Naive thymus-derived CD4-positive, alpha-beta T cell (primary cell): ENCODE results near the gene NFKBIZ. TPM values are rescaled to one million over a fixed set of nuclear protein-coding genes. Genes with fewer than 3 reads are reported as not detected.
A peak's percentile ranks its signal among the peaks of the same experiment; 100 is the strongest.

Experiments used
- ATAC-seq: fragments of 150-1000 bp; cut with Tn5 transposase; 2 replicates; pipeline ENCODE4 v1.10.0; 2021; ENCODE audit warnings: mild to moderate bottlenecking, moderate library complexity
- CTCF ChIA-PET: fragments of 350-600 bp; sonication (Branson Sonifier 250); formaldehyde crosslinking; loops from one replicate; lab custom pipeline; 2021; ENCODE audit warnings: antibody characterized with exemption; lab: Charles Lee
- POLR2A ChIA-PET: fragments of 350-600 bp; sonication (Branson Sonifier 250); formaldehyde crosslinking; loops from one replicate; lab custom pipeline; 2021; ENCODE audit warnings: antibody characterized with exemption, inconsistent platforms; lab: Charles Lee
- DNase-seq, 9 donors: peaks; one replicate each; pipeline versions ENCODE4 v3.0.0 to v3.0.0-alpha.2; 2020 to 2022; ENCODE audit warnings: mixed read lengths in 1 of 9
- H3K27ac ChIP-seq: one replicate; pipeline ENCODE4 v1.7.0; 2013; ENCODE audit warnings: mild to moderate bottlenecking, low read depth, low read length, moderate library complexity
- H3K27me3 ChIP-seq, 2 donors: one replicate each; pipeline ENCODE4 v1.7.0; 2013; ENCODE audit warnings: low read length in 2 of 2, mild to moderate bottlenecking in 2 of 2, moderate library complexity in 2 of 2; ENCODE audit not compliant: control insufficient read depth in 2 of 2, insufficient read depth in 2 of 2
- H3K36me3 ChIP-seq, 3 experiments: 1 replicate in 2 of 3; 2 replicates in 1 of 3; pipeline ENCODE4 v1.7.0; 2013; ENCODE audit warnings: low read length in 3 of 3, mild to moderate bottlenecking in 3 of 3, moderate library complexity in 1 of 3; ENCODE audit not compliant: insufficient read depth in 3 of 3, control insufficient read depth in 2 of 3
- H3K4me1 ChIP-seq, 2 donors: one replicate each; pipeline ENCODE4 v1.7.0; 2013; ENCODE audit warnings: low read length in 2 of 2, mild to moderate bottlenecking in 2 of 2, moderate library complexity in 1 of 2; ENCODE audit not compliant: control insufficient read depth in 2 of 2, insufficient read depth in 2 of 2
- H3K4me3 ChIP-seq: 2 replicates; pipeline ENCODE4 v1.7.0; 2013; ENCODE audit warnings: mild to moderate bottlenecking, low read length
- H3K9me3 ChIP-seq, 3 experiments: 1 replicate in 2 of 3; 2 replicates in 1 of 3; pipeline ENCODE4 v1.7.0; 2013; ENCODE audit warnings: low read length in 3 of 3; ENCODE audit not compliant: control insufficient read depth in 2 of 3
- H3K27ac Mint-ChIP-seq, 9 donors: one replicate each; pipeline ENCODE4 v1.8.0; 2020 to 2022; ENCODE audit warnings: mixed read lengths in 9 of 9, mild to moderate bottlenecking in 8 of 9, moderate library complexity in 5 of 9, inconsistent platforms in 2 of 9
- H3K27me3 Mint-ChIP-seq, 5 donors: one replicate each; pipeline ENCODE4 v1.8.0; 2021 to 2022; ENCODE audit warnings: mixed read lengths in 5 of 5, mild to moderate bottlenecking in 1 of 5
- H3K36me3 Mint-ChIP-seq, 5 donors: one replicate each; pipeline ENCODE4 v1.8.0; 2020 to 2022; ENCODE audit warnings: mixed read lengths in 5 of 5, mild to moderate bottlenecking in 3 of 5, inconsistent platforms in 1 of 5
- H3K4me1 Mint-ChIP-seq, 7 donors: one replicate each; pipeline ENCODE4 v1.8.0; 2020 to 2022; ENCODE audit warnings: mixed read lengths in 7 of 7, mild to moderate bottlenecking in 3 of 7, inconsistent platforms in 1 of 7
- H3K4me3 Mint-ChIP-seq, 10 donors: one replicate each; pipeline ENCODE4 v1.8.0; 2020 to 2022; ENCODE audit warnings: mild to moderate bottlenecking in 10 of 10, mixed read lengths in 10 of 10, moderate library complexity in 6 of 10, inconsistent platforms in 2 of 10
- H3K9me3 Mint-ChIP-seq, 11 donors: one replicate each; pipeline ENCODE4 v1.8.0; 2020 to 2022; ENCODE audit warnings: mixed read lengths in 11 of 11, mild to moderate bottlenecking in 4 of 11, inconsistent platforms in 1 of 11, moderate library complexity in 1 of 11
- intact Hi-C, 2 donors: fragments of 100-400 bp; cut with micrococcal nuclease; formaldehyde crosslinking; loops; one replicate each; pipeline ENCODE4 v1.15.1; 2023
- polyA plus RNA-seq, 2 donors: library from polyadenylated mRNA; unstranded; fragments of 300-500 nt; fragmentation: Illumina TruSeq; gene quantifications; one replicate each; pipeline ENCODE4 v1.2.3, GENCODE V29; 2021
- total RNA-seq, 6 experiments: library from RNA in 5 of 6; stranded (reverse) in 5 of 6; gene quantifications; 1 replicate in 5 of 6; 2 replicates in 1 of 6; pipeline ENCODE4 v1.2.3 and lab custom pipeline; 2021 to 2026

Gene NFKBIZ
- total and polyA plus RNA-seq, 7 experiments from 2014 or later, result 21.0 to 913 (median 117) TPM

DNA sequence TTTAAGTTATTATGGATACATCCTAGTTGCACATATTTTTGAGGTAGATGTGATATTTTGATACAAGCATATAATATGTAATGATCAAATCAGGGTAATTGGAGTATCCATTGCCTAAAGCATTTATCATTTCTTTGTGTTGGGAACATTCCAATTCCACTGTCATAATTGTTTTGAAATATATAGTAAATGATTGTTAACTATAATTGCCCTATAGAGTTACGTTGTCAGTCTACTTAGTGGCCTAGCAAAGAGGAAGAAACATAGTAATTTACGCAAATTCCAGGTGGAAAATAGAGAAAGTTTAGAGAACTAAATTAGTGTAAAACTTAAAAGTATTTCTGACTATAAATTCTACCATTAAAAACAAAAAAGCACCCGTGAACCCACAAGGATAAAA is 45.4 kb upstream of the NFKBIZ start:
- intact Hi-C loops, result loop anchor here (1.0 to 5.0 kb wide), 10 partner anchors 19 to 733 kb away; partner anchors contain the start of genes CEP97 (in 1 of the 2), NXPE3 (in 1 of the 2) and RPL24 (in 1 of the 2)
- Histone ChIP-seq H3K36me3 (peaks cover 0 to 36% (median 7%) of the 10 kb centered on the region in 3 experiments), H3K4me1 (peaks cover under 1 to 6% of the 10 kb centered on the region in 2 donors), H3K27me3 (no peaks in the 10 kb centered on the region), H3K9me3 (no peaks in the 10 kb centered on the region), H3K4me3 (no peak overlapping the region), H3K27ac (no peak overlapping the region)
- Mint-ChIP-seq H3K9me3 (peaks cover 0 to 2% (median 0%) of the 10 kb centered on the region in 11 donors), H3K27ac (peak overlapping the region; percentile 12 to 95 (median 63)), H3K27me3 (no peaks in the 10 kb centered on the region), H3K4me1 (peaks cover 10 to 68% (median 57%) of the 10 kb centered on the region in 7 donors), H3K4me3 (peak overlapping the region in 3 of 10 donors; percentile 5 to 47 (median 18)), H3K36me3 (peaks cover 7 to 39% (median 23%) of the 10 kb centered on the region in 5 donors)
- no peak for ATAC-seq
- ChIA-PET POLR2A (interaction anchor here (1.0 to 3.3 kb wide), 4 partner anchors 16 to 421 kb away, joined by 3 to 22 read pairs (median 6); no protein-coding TSS in a partner anchor), CTCF (interaction anchor here (0.8 to 15.9 kb wide), 3 partner anchors 9 to 423 kb away, joined by 3 to 423 read pairs (median 24); no protein-coding TSS in a partner anchor)
- DNase-seq, result no peak

DNA sequence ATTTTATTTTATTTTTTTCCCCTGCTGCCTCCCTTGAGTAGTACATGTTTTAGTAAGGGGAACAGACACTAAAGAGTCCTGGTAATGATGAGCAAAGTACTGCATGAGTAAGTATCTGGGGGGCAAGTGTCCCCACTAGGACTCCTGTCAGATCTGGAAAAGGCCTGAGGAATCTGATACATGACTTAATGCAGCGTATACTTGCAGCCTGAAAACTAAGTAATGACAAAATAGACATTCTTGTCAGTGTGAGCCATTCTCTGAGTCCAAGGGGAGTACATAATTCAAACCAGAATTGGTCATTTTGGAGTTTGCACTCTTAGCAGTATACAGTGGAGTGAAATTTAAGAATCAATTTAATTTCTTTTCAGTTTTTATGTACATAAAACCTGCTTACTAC is 42.8 kb upstream of the NFKBIZ start:
- POLR2A ChIA-PET, result interaction anchor here (0.6 to 1.2 kb wide), 5 partner anchors 10 to 237 kb away, joined by 3 to 4 read pairs (median 3); no protein-coding TSS in a partner anchor
- Histone ChIP-seq H3K4me1 (peaks cover 6 to 20% of the 10 kb centered on the region in 2 donors), H3K27me3 (no peaks in the 10 kb centered on the region), H3K4me3 (no peak overlapping the region), H3K36me3 (peaks cover 0 to 30% (median 7%) of the 10 kb centered on the region in 3 experiments), H3K9me3 (no peaks in the 10 kb centered on the region), H3K27ac (no peak overlapping the region)
- Mint-ChIP-seq H3K4me3 (no peak overlapping the region), H3K36me3 (peaks cover 3 to 25% (median 20%) of the 10 kb centered on the region in 5 donors), H3K27me3 (no peaks in the 10 kb centered on the region), H3K27ac (peak overlapping the region in 3 of 9 donors; percentile 15 to 56 (median 32)), H3K4me1 (peaks cover 14 to 70% (median 62%) of the 10 kb centered on the region in 7 donors), H3K9me3 (no peaks in the 10 kb centered on the region)
- DNase-seq (no peak), ATAC-seq (no peak)
- intact Hi-C loops, result loop anchor here in 1 of 2 donors (5.0 kb wide), 1 partner anchor 866 kb away; no protein-coding TSS in a partner anchor
- CTCF ChIA-PET, result interaction anchor here (1.1 to 15.9 kb wide), 5 partner anchors 7 to 730 kb away, joined by 3 to 423 read pairs (median 9); no protein-coding TSS in a partner anchor

DNA sequence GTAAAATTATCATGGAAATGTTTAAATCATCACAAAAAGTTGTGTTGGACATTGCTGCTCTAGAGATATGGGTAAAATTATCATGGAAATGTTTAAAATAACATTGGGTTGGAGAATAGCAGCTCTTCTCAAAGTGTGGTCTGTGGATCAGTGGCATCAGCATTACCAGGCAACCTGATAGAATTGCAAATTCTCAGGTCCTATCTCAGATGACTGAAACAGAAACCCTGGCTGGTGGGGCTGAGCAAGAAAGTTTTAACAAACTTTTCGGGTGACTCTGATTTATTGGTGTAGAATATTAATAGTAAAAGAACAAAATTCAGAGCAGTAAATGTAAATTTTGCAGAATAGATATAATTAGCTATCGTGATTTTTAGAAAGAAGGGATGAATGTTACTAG is 41.4 kb upstream of the NFKBIZ start:
- Mint-ChIP-seq H3K36me3 (peaks cover 3 to 29% (median 17%) of the 10 kb centered on the region in 5 donors), H3K27ac (peak overlapping the region in 2 of 9 donors; percentile 9 to 87), H3K27me3 (no peaks in the 10 kb centered on the region), H3K4me3 (no peak overlapping the region), H3K9me3 (no peaks in the 10 kb centered on the region), H3K4me1 (peaks cover 11 to 65% (median 54%) of the 10 kb centered on the region in 7 donors)
- ChIA-PET POLR2A (interaction anchor here (0.5 to 2.4 kb wide), 6 partner anchors 10 to 729 kb away, joined by 3 to 7 read pairs (median 4); partner anchors contain the start of genes NFKBIZ and NXPE3), CTCF (interaction anchor here (0.6 to 15.9 kb wide), 6 partner anchors 18 to 729 kb away, joined by 3 to 423 read pairs (median 4); no protein-coding TSS in a partner anchor)
- intact Hi-C loops, result loop anchor here in 1 of 2 donors (5.0 kb wide), 1 partner anchor 864 kb away; no protein-coding TSS in a partner anchor
- H3K4me3 ChIP-seq, result no peak overlapping the region
- H3K9me3 ChIP-seq, result no peaks in the 10 kb centered on the region
- no peak overlapping the region for H3K27ac ChIP-seq
- peaks cover 6 to 20% of the 10 kb centered on the region in 2 donors for H3K4me1 ChIP-seq
- no peak for DNase-seq
- no peaks in the 10 kb centered on the region for H3K27me3 ChIP-seq
- no peak for ATAC-seq
- H3K36me3 ChIP-seq, result peaks cover 0 to 19% (median 7%) of the 10 kb centered on the region in 3 experiments

DNA sequence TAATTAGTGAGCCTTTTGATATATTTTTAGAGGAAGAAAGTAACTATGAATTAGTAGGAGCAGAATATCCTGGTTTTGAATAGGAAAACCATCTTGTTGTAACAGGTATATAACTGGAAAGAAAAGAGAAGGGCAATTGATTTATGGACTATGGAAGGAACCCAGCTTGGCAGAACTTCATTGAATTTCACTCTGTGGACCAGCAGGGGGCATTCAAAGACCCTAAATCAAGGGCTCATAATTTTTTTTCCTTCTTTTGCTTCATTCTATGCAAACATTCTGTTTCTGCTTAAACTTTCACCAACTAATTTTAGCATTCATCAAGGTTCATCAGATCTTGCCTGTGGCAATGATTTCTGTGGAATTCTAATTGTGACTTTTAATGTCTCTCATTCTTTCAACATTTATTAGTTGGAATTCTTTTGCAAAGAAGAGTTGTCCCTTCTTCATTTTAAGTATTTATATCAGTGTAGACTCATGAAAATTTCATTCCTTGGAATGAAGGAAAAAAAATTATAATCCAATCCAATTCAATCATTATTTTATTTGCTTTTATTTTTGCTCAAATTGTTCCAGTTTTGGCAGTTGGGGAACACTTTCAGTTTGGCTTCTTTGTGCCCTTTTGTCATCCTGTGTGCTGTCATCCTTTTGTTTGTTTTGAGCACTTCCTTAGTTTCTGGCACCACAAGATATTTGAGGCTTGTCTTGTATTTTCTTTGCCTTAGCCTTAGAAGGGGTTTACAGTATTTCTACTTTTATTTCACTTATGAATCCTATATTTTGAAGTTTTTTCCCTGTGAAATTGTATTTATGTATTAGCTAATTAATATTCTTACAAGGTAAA is 39.9 kb upstream of the NFKBIZ start:
- Histone ChIP-seq H3K4me3 (no peak overlapping the region), H3K9me3 (no peaks in the 10 kb centered on the region), H3K36me3 (peaks cover 0 to 16% (median 0%) of the 10 kb centered on the region in 3 experiments), H3K27me3 (no peaks in the 10 kb centered on the region), H3K4me1 (peaks cover 0 to 27% of the 10 kb centered on the region in 2 donors), H3K27ac (peak overlapping the region; percentile 34)
- H3K36me3 Mint-ChIP-seq, result peaks cover 0 to 18% (median 12%) of the 10 kb centered on the region in 5 donors
- peak overlapping the region in 8 of 10 donors; percentile 23 to 66 (median 60) for H3K4me3 Mint-ChIP-seq
- POLR2A ChIA-PET, result interaction anchor here (1.1 to 3.6 kb wide), 5 partner anchors 30 to 415 kb away, joined by 3 to 19 read pairs (median 6); partner anchors contain the start of genes NFKBIZ and NXPE3
- H3K27me3 Mint-ChIP-seq, result no peaks in the 10 kb centered on the region
- intact Hi-C loops, result loop anchor here (1.0 to 5.0 kb wide), 9 partner anchors 18 to 863 kb away; partner anchors contain the start of gene NFKBIZ (in 1 of the 2)
- peak overlapping the region; percentile 51 to 93 (median 87) for H3K27ac Mint-ChIP-seq
- no peaks in the 10 kb centered on the region for H3K9me3 Mint-ChIP-seq
- H3K4me1 Mint-ChIP-seq, result peaks cover 11 to 62% (median 54%) of the 10 kb centered on the region in 7 donors
- CTCF ChIA-PET, result interaction anchor here (0.5 to 15.9 kb wide), 9 partner anchors 12 to 1578 kb away, joined by 3 to 423 read pairs (median 3); no protein-coding TSS in a partner anchor
- DNase-seq, result peak in 7 of 9 donors; percentile 31 to 67 (median 57)
- peak; percentile 88 for ATAC-seq

DNA sequence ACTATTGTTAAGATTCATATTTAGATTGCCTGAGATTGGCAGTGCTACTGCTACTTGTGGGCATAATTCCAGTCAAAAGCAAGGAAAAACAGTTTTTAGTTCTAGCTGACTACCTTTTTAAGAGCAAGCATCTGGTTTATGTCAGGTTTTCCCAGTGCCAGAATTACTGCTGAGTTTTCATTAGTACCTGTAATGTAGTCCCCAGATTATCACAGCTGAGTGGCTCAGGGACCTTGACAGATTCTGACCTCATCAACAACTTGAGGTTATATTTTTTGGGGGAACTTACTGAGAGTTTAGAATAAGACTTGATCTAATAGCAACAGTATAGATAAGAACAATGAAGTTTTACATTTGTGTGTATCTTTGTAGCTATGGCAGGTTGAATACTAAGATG is 39.3 kb upstream of the NFKBIZ start:
- H3K27me3 ChIP-seq, result no peaks in the 10 kb centered on the region
- peak overlapping the region; percentile 34 for H3K27ac ChIP-seq
- DNase-seq (no peak), ATAC-seq (no peak)
- no peaks in the 10 kb centered on the region for H3K27me3 Mint-ChIP-seq
- peaks cover 14 to 62% (median 54%) of the 10 kb centered on the region in 7 donors for H3K4me1 Mint-ChIP-seq
- peaks cover 0 to 16% (median 0%) of the 10 kb centered on the region in 3 experiments for H3K36me3 ChIP-seq
- no peak overlapping the region for H3K4me3 ChIP-seq
- intact Hi-C loops, result loop anchor here (5.0 kb wide), 2 partner anchors 247 to 302 kb away; no protein-coding TSS in a partner anchor
- peak overlapping the region in 6 of 10 donors; percentile 34 to 66 (median 51) for H3K4me3 Mint-ChIP-seq
- H3K9me3 Mint-ChIP-seq, result no peaks in the 10 kb centered on the region
- peaks cover 0 to 32% of the 10 kb centered on the region in 2 donors for H3K4me1 ChIP-seq
- peaks cover 0 to 17% (median 10%) of the 10 kb centered on the region in 5 donors for H3K36me3 Mint-ChIP-seq
- ChIA-PET CTCF (interaction anchor here (0.5 to 15.9 kb wide), 9 partner anchors 12 to 1578 kb away, joined by 3 to 423 read pairs (median 3); no protein-coding TSS in a partner anchor), POLR2A (interaction anchor here (0.6 to 3.6 kb wide), 6 partner anchors 31 to 430 kb away, joined by 3 to 19 read pairs (median 5); partner anchors contain the start of genes NFKBIZ and NXPE3)
- H3K9me3 ChIP-seq, result no peaks in the 10 kb centered on the region
- peak overlapping the region; percentile 51 to 93 (median 87) for H3K27ac Mint-ChIP-seq
